HepG2 (cell line): Measurements from ENCODE around the gene ANXA3. TPM values are rescaled to one million over a fixed set of nuclear protein-coding genes. Genes with fewer than 3 reads are reported as not detected.

Experiments
- ARNT ChIP-seq: fragments of 450-650 bp; IDR thresholded peaks from 2 replicates; pipeline ENCODE4 v1.6.1; 2017
- HNRNPLL ChIP-seq: fragments of 200-400 bp; formaldehyde crosslinking; IDR thresholded peaks from 2 replicates; pipeline ENCODE4 v1.6.1; 2017; ENCODE audit warnings: mild to moderate bottlenecking, low read depth, low read length; ENCODE audit not compliant: poor library complexity, severe bottlenecking
- JUN ChIP-seq: sonication (generic); formaldehyde crosslinking; IDR thresholded peaks from 2 replicates; pipeline ENCODE4 v1.4.0; 2020; ENCODE audit warnings: mild to moderate bottlenecking, missing genetic modification reagents
- NR2F1 ChIP-seq, 2 experiments: fragments of 450-650 bp in 1 of 2; formaldehyde crosslinking in 1 of 2; IDR thresholded peaks; 2 replicates each; pipeline versions ENCODE4 v1.5.0 to v1.6.1; 2016 to 2020; ENCODE audit warnings: mild to moderate bottlenecking in 1 of 2, missing compliant biosample characterization in 1 of 2, missing genetic modification reagents in 1 of 2, moderate library complexity in 1 of 2
- RARA ChIP-seq: IDR thresholded peaks from 2 replicates; pipeline ENCODE4 v1.6.1; 2016; ENCODE audit warnings: missing genetic modification reagents, missing compliant biosample characterization
- RFX3 ChIP-seq: IDR thresholded peaks from 2 replicates; pipeline ENCODE4 v1.6.1; 2016; ENCODE audit warnings: missing biosample characterization, missing genetic modification reagents
- SAFB2 ChIP-seq: sonication (generic); formaldehyde crosslinking; IDR thresholded peaks from 2 replicates; pipeline ENCODE4 v1.5.1; 2020; ENCODE audit warnings: missing genetic modification reagents, low read depth, mild to moderate bottlenecking, borderline replicate concordance
- SALL2 ChIP-seq: sonication (generic); formaldehyde crosslinking; IDR thresholded peaks from 2 replicates; pipeline ENCODE4 v1.8.1; 2023; ENCODE audit warnings: mild to moderate bottlenecking, missing genetic modification reagents, inconsistent platforms
- THYN1 ChIP-seq: sonication (generic); formaldehyde crosslinking; IDR thresholded peaks from 2 replicates; pipeline ENCODE4 v1.8.1; 2023; ENCODE audit warnings: low read depth, mild to moderate bottlenecking, moderate library complexity, missing genetic modification reagents, borderline replicate concordance
- ZBTB42 ChIP-seq: sonication (generic); formaldehyde crosslinking; IDR thresholded peaks from 2 replicates; pipeline ENCODE4 v1.5.0; 2020; ENCODE audit warnings: mild to moderate bottlenecking, missing genetic modification reagents
- ZNF253 ChIP-seq: sonication (generic); formaldehyde crosslinking; IDR thresholded peaks from 2 replicates; pipeline ENCODE4 v1.8.0; 2022; ENCODE audit warnings: mild to moderate bottlenecking, missing genetic modification reagents, borderline replicate concordance
- ZNF292 ChIP-seq: sonication (generic); formaldehyde crosslinking; IDR thresholded peaks from 2 replicates; pipeline ENCODE4 v1.8.1; 2022; ENCODE audit warnings: mild to moderate bottlenecking, low read depth, missing genetic modification reagents, borderline replicate concordance
- ZNF337 ChIP-seq: sonication (generic); formaldehyde crosslinking; IDR thresholded peaks from 2 replicates; pipeline ENCODE4 v1.5.1; 2020; ENCODE audit warnings: missing genetic modification reagents, low read depth, mild to moderate bottlenecking, borderline replicate concordance
- ZNF446 ChIP-seq: sonication (generic); formaldehyde crosslinking; IDR thresholded peaks from 2 replicates; pipeline ENCODE4 v1.5.0; 2020; ENCODE audit warnings: mild to moderate bottlenecking, missing genetic modification reagents
- ZNF530 ChIP-seq: sonication (generic); formaldehyde crosslinking; IDR thresholded peaks from 2 replicates; pipeline ENCODE4 v1.5.0; 2020; ENCODE audit warnings: low read depth, mild to moderate bottlenecking, missing genetic modification reagents
- ZNF615 ChIP-seq: sonication (generic); formaldehyde crosslinking; IDR thresholded peaks from 2 replicates; pipeline ENCODE4 v1.5.0; 2020; ENCODE audit warnings: mild to moderate bottlenecking, missing genetic modification reagents, borderline replicate concordance
- ZNF652 ChIP-seq: IDR thresholded peaks from 2 replicates; pipeline ENCODE4 v1.6.1; 2016; ENCODE audit warnings: low read depth, borderline replicate concordance
- ZNF724P ChIP-seq: sonication (generic); formaldehyde crosslinking; IDR thresholded peaks from 2 replicates; pipeline ENCODE4 v1.8.0; 2022; ENCODE audit warnings: missing genetic modification reagents, borderline replicate concordance
- ZNF777 ChIP-seq: sonication (generic); formaldehyde crosslinking; IDR thresholded peaks from 2 replicates; pipeline ENCODE4 v1.4.0; 2020; ENCODE audit warnings: missing genetic modification reagents
- polyA plus RNA-seq, 8 experiments: library from polyadenylated mRNA; depleted of rRNA in 3 of 8; stranded (reverse) in 7 of 8; unstranded in 1 of 8; fragments of >200 nt; fragmentation: Illumina TruSeq in 4 of 8; extraction: Trizol in 4 of 8; gene quantifications; 2 replicates each; pipeline versions ENCODE4 v1.2.1 to v1.2.3, GENCODE V29; 2011 to 2016; ENCODE audit warnings: low read depth in 4 of 8, missing spikeins in 1 of 8, mixed read lengths in 1 of 8; ENCODE audit not compliant: insufficient read depth in 1 of 8
- total RNA-seq, 5 experiments: library from RNA; depleted of rRNA; stranded (reverse); fragments of >200 nt; fragmentation: Illumina TruSeq; extraction: Trizol; gene quantifications; 2 replicates each; pipeline ENCODE4 v1.2.3, GENCODE V29; 2016; ENCODE audit warnings: low read depth in 1 of 5
- TF ChIP-seq, protein P1 (sequence below): IDR thresholded peaks from 2 replicates; pipeline ENCODE4 v1.6.1; 2016; ENCODE audit warnings: low read depth, control low read depth
- TF ChIP-seq, protein P2 (sequence below): sonication (generic); formaldehyde crosslinking; conservative IDR thresholded peaks from 2 replicates; pipeline ENCODE4 v1.8.0; 2022; ENCODE audit warnings: missing genetic modification reagents
- TF ChIP-seq, protein P3 (sequence below): IDR thresholded peaks from 2 replicates; pipeline ENCODE4 v1.6.1; 2016; ENCODE audit warnings: mild to moderate bottlenecking, missing biosample characterization, missing genetic modification reagents
- TF ChIP-seq, protein P4 (sequence below), 2 experiments: fragments of 450-650 bp in 1 of 2; sonication (generic) in 1 of 2; formaldehyde crosslinking; IDR thresholded peaks; 2 replicates each; pipeline versions ENCODE4 v1.5.0 to v1.8.0; 2020 to 2022; ENCODE audit warnings: mild to moderate bottlenecking in 1 of 2, missing genetic modification reagents in 1 of 2
- TF ChIP-seq, protein P5 (sequence below): sonication (generic); formaldehyde crosslinking; IDR thresholded peaks from 2 replicates; pipeline ENCODE4 v1.5.1; 2020; ENCODE audit warnings: missing genetic modification reagents, mild to moderate bottlenecking, borderline replicate concordance

ANXA3 gene
- total and polyA plus RNA-seq, 2 of the 13 experiments (the other 11 are each of a cell fraction or from before 2014, with no cell fraction given): 6.5 to 6.9 TPM

DNA sequence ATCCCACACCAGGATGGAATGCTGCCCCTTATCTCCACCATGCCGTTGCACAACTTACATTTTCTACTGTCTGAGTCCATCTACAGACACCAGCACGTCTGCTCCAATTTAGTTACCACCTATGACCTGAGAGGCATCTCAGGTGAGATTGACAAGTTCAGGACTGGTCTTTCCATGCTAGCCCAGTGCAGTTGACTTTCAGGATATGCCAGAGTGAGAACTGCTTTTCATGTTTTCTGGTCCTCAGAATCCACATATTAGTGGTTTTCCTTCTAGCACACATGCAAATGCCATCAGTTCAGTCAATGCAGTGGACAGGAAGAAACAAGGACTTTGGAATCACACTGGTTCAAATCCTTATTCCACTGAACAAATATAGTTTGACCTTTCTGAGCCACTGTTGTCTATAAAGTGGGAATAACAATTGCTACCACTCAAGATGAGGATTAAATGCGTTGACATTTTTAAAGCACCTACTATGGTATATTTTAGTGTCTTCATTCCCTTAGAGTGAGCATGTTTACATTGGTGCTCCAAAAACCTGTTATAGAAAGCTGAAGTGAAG is 38.1 kb upstream of the ANXA3 start (continued):
- TF ChIP-seq, protein P1, sequence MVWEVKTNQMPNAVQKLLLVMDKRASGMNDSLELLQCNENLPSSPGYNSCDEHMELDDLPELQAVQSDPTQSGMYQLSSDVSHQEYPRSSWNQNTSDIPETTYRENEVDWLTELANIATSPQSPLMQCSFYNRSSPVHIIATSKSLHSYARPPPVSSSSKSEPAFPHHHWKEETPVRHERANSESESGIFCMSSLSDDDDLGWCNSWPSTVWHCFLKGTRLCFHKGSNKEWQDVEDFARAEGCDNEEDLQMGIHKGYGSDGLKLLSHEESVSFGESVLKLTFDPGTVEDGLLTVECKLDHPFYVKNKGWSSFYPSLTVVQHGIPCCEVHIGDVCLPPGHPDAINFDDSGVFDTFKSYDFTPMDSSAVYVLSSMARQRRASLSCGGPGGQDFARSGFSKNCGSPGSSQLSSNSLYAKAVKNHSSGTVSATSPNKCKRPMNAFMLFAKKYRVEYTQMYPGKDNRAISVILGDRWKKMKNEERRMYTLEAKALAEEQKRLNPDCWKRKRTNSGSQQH (CRISPR knock-in tag): no peak
- TF ChIP-seq, protein P2, sequence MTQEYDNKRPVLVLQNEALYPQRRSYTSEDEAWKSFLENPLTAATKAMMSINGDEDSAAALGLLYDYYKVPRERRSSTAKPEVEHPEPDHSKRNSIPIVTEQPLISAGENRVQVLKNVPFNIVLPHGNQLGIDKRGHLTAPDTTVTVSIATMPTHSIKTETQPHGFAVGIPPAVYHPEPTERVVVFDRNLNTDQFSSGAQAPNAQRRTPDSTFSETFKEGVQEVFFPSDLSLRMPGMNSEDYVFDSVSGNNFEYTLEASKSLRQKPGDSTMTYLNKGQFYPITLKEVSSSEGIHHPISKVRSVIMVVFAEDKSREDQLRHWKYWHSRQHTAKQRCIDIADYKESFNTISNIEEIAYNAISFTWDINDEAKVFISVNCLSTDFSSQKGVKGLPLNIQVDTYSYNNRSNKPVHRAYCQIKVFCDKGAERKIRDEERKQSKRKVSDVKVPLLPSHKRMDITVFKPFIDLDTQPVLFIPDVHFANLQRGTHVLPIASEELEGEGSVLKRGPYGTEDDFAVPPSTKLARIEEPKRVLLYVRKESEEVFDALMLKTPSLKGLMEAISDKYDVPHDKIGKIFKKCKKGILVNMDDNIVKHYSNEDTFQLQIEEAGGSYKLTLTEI (CRISPR knock-in tag): no peak
- TF ChIP-seq ZNF446 (CRISPR knock-in tag) (no peak), ARNT (no peak), RARA (CRISPR knock-in tag) (peak; percentile 67), ZNF530 (CRISPR knock-in tag) (no peak), JUN (CRISPR knock-in tag) (no peak), HNRNPLL (no peak), SAFB2 (no peak; the same call in 1 of the 2 replicates), ZNF253 (CRISPR knock-in tag) (no peak), ZNF652 (CRISPR knock-in tag) (no peak), ZNF724P (CRISPR knock-in tag) (no peak), ZNF337 (no peak), ZBTB42 (CRISPR knock-in tag) (no peak), NR2F1 (CRISPR knock-in tag; IDR thresholded peaks at IDR 0.05) (peak; percentile 46 to 78; a peak in 3 of 4 replicates), THYN1 (CRISPR knock-in tag) (no peak), ZNF777 (no peak), RFX3 (CRISPR knock-in tag) (no peak), ZNF292 (peak; percentile 60; the same call in 1 of the 2 replicates), SALL2 (CRISPR knock-in tag) (no peak), ZNF615 (no peak)
- TF ChIP-seq, protein P3, sequence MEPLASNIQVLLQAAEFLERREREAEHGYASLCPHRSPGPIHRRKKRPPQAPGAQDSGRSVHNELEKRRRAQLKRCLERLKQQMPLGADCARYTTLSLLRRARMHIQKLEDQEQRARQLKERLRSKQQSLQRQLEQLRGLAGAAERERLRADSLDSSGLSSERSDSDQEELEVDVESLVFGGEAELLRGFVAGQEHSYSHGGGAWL (CRISPR knock-in tag): no peak
- TF ChIP-seq, protein P4, sequence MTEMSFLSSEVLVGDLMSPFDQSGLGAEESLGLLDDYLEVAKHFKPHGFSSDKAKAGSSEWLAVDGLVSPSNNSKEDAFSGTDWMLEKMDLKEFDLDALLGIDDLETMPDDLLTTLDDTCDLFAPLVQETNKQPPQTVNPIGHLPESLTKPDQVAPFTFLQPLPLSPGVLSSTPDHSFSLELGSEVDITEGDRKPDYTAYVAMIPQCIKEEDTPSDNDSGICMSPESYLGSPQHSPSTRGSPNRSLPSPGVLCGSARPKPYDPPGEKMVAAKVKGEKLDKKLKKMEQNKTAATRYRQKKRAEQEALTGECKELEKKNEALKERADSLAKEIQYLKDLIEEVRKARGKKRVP (CRISPR knock-in tag; IDR thresholded peaks at IDR 0.05): no peak
- TF ChIP-seq, protein P5, sequence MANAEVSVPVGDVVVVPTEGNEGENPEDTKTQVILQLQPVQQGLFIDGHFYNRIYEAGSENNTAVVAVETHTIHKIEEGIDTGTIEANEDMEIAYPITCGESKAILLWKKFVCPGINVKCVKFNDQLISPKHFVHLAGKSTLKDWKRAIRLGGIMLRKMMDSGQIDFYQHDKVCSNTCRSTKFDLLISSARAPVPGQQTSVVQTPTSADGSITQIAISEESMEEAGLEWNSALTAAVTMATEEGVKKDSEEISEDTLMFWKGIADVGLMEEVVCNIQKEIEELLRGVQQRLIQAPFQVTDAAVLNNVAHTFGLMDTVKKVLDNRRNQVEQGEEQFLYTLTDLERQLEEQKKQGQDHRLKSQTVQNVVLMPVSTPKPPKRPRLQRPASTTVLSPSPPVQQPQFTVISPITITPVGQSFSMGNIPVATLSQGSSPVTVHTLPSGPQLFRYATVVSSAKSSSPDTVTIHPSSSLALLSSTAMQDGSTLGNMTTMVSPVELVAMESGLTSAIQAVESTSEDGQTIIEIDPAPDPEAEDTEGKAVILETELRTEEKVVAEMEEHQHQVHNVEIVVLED: no peak; the same call in 1 of the 2 replicates
